Calu3 (cell line): ENCODE data around the gene ST6GALNAC6. TPM values are rescaled to one million over a fixed set of nuclear protein-coding genes. Genes with fewer than 3 reads are reported as not detected.

Experiments
- BruUV-seq: library from RNA; stranded (reverse); fragments of 400-500 nt; replicated peaks from 2 replicates; lab custom pipeline; 2021; lab: Mats Ljungman, UMichigan
- CTCF ChIA-PET: fragments of 300-600 bp; sonication (Branson Sonifier 250); formaldehyde crosslinking; loops from one replicate; lab custom pipeline; 2022; ENCODE audit warnings: antibody characterized with exemption; lab: Charles Lee
- DNase-seq: peaks from one replicate; pipeline ENCODE4 v3.0.0; 2022
- H3K27ac Mint-ChIP-seq: one replicate; pipeline ENCODE4 v1.8.0; 2022; ENCODE audit warnings: mixed read lengths; ENCODE audit not compliant: unreplicated experiment
- H3K27me3 Mint-ChIP-seq: one replicate; pipeline ENCODE4 v1.8.0; 2022; ENCODE audit warnings: mixed read lengths; ENCODE audit not compliant: unreplicated experiment
- H3K36me3 Mint-ChIP-seq: one replicate; pipeline ENCODE4 v1.8.0; 2022; ENCODE audit warnings: mild to moderate bottlenecking, moderate library complexity, mixed read lengths; ENCODE audit not compliant: insufficient read depth, unreplicated experiment
- H3K4me1 Mint-ChIP-seq: one replicate; pipeline ENCODE4 v1.8.0; 2022; ENCODE audit warnings: mild to moderate bottlenecking, low read depth, mixed read lengths; ENCODE audit not compliant: unreplicated experiment
- H3K4me3 Mint-ChIP-seq: one replicate; pipeline ENCODE4 v1.8.0; 2022; ENCODE audit warnings: mild to moderate bottlenecking, low read depth, moderate library complexity, mixed read lengths; ENCODE audit not compliant: unreplicated experiment
- H3K9me3 Mint-ChIP-seq: one replicate; pipeline ENCODE4 v1.8.0; 2022; ENCODE audit warnings: low read depth, mixed read lengths; ENCODE audit not compliant: unreplicated experiment
- CTCF ChIP-seq: fragments of 200-600 bp; IDR thresholded peaks from one replicate; pipeline ENCODE4 v1.8.0; 2022; ENCODE audit warnings: antibody characterized with exemption; ENCODE audit not compliant: unreplicated experiment
- intact Hi-C: fragments of 100-400 bp; cut with micrococcal nuclease; formaldehyde crosslinking; loops from one replicate; pipeline ENCODE4 v1.10.0; 2022; ENCODE audit not compliant: unreplicated experiment
- total RNA-seq: library from RNA; stranded (reverse); gene quantifications from 2 replicates; pipeline ENCODE4 v1.2.3, GENCODE V29; 2022

Gene ST6GALNAC6
- total RNA-seq, 1 experiment from 2014 or later = 9.1 TPM

DNA sequence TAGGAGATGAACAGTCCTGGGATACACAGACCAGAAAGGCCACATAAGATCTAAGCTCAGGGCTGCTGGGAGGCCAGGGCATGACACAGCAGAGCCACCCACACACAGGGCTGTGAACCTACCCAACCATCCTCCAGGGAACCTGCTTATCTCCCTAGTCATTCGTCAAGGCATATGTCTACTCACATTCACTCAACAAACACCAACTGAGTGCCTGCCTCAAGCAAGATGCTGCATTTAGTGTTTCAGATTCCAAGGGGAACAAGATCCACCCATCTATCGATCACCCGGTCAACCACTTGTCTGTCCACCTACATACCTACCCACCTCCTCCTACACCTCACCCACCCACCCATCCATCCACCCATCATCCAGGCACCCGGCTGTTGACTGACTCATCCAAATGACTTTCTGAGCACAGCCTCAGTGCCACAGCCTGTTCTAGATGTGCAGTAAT is 36.4 kb upstream of the ST6GALNAC6 start:
- Mint-ChIP-seq H3K27ac (peak overlapping the region; percentile 50), H3K9me3 (no peaks in the 10 kb centered on the region), H3K4me1 (peaks cover 43% of the 10 kb centered on the region), H3K4me3 (peak overlapping the region; percentile 98), H3K27me3 (no peaks in the 10 kb centered on the region), H3K36me3 (peaks cover 64% of the 10 kb centered on the region)
- intact Hi-C loops = no loop called here
- no peak for TF ChIP-seq CTCF
- DNase-seq = no peak
- CTCF ChIA-PET = no interaction called here
- BruUV-seq = no TSS peak

GRCh38 chr9:127934986-127935385 is 35.6 kb upstream of the ST6GALNAC6 start:
- Mint-ChIP-seq H3K27ac (no peak overlapping the region), H3K9me3 (no peaks in the 10 kb centered on the region), H3K27me3 (no peaks in the 10 kb centered on the region), H3K4me3 (peak overlapping the region; percentile 12), H3K4me1 (peaks cover 43% of the 10 kb centered on the region), H3K36me3 (peaks cover 61% of the 10 kb centered on the region)
- DNase-seq = no peak
- no TSS peak for BruUV-seq
- CTCF ChIA-PET = interaction anchor here (0.5 kb wide), 1 partner anchor 65 kb away, joined by 5 read pairs; no protein-coding TSS in a partner anchor
- TF ChIP-seq CTCF = no peak
- intact Hi-C loops = no loop called here

DNA sequence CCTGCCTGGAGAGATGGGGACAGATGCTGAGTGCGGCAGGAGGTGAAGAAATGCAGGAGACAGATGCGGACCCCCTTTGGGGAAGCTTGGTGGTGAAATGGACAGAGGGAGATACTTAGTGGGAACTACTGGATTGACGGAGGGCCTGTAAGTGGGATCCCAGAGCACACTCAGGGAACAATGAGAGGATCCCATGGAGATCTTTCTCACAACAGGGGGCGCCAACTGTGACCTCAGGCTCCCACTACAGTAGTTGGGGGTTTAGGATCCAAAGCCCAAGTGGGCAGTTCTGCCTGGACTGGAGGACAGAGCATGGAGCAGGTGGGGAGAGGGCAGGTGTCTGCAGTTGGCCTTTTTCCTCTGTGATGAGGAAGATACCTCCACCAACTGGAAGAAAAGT is 34.8 kb upstream of the ST6GALNAC6 start:
- intact Hi-C loops = no loop called here
- no peak overlapping the region for H3K4me3 Mint-ChIP-seq
- no peaks in the 10 kb centered on the region for H3K9me3 Mint-ChIP-seq
- DNase-seq = no peak
- H3K27ac Mint-ChIP-seq = no peak overlapping the region
- H3K4me1 Mint-ChIP-seq = peaks cover 43% of the 10 kb centered on the region
- H3K27me3 Mint-ChIP-seq = no peaks in the 10 kb centered on the region
- no peak for TF ChIP-seq CTCF
- peaks cover 61% of the 10 kb centered on the region for H3K36me3 Mint-ChIP-seq
- no TSS peak for BruUV-seq
- CTCF ChIA-PET = no interaction called here

- Mint-ChIP-seq H3K4me3 (peak overlapping the region; percentile 70), H3K27ac (peak overlapping the region; percentile 63), H3K4me1 (peaks cover 26% of the 10 kb centered on the region), H3K36me3 (peaks cover 48% of the 10 kb centered on the region), H3K9me3 (no peaks in the 10 kb centered on the region), H3K27me3 (peaks cover 4% of the 10 kb centered on the region)
- BruUV-seq = no TSS peak
- CTCF ChIA-PET = interaction anchor here (0.5 kb wide), 1 partner anchor 275 kb away, joined by 3 read pairs; no protein-coding TSS in a partner anchor
- no peak for TF ChIP-seq CTCF
- no peak for DNase-seq
- intact Hi-C loops = no loop called here
Observed at GRCh38 chr9:127931092-127931881, 31.9 kb upstream of the ST6GALNAC6 start.
